GM23248 (cell line): ENCODE measurements around the gene MOXD1.

ENCODE experiments used
- EZH2 ChIP-seq: fragments of 200-600 bp; sonication (generic); IDR thresholded peaks from 2 replicates; pipeline ENCODE4 v1.6.1; 2018; ENCODE audit warnings: antibody characterized with exemption, mild to moderate bottlenecking; ENCODE audit not compliant: insufficient read depth, poor library complexity, severe bottlenecking
- EZH2phosphoT487 ChIP-seq: fragments of 200-600 bp; sonication (generic); IDR thresholded peaks from 2 replicates; pipeline ENCODE4 v1.6.1; 2018; ENCODE audit warnings: antibody characterized with exemption, moderate library complexity, mild to moderate bottlenecking, low read depth; ENCODE audit not compliant: insufficient read depth

- TF ChIP-seq EZH2 (no peak), EZH2phosphoT487 (no peak)
Observed at GRCh38 chr6:132388291-132388690, 13.0 kb downstream of the MOXD1 start.
